B cell (primary cell): ENCODE measurements around the gene LAG3. TPM values are rescaled to one million over a fixed set of nuclear protein-coding genes. Genes with fewer than 3 reads are reported as not detected.

Experiments
- ATAC-seq: fragments of 200-7000 bp; cut with Tn5 transposase; one replicate; pipeline ENCODE4 v1.10.0; 2021; ENCODE audit warnings: low read depth, mild to moderate bottlenecking, moderate number of reproducible peaks, moderate library complexity
- CTCF ChIA-PET: fragments of 350-600 bp; sonication (Branson Sonifier 250); formaldehyde crosslinking; loops from one replicate; lab custom pipeline; 2021; ENCODE audit warnings: antibody characterized with exemption, inconsistent platforms; lab: Charles Lee
- POLR2A ChIA-PET: fragments of 350-600 bp; sonication (Branson Sonifier 250); formaldehyde crosslinking; loops from one replicate; lab custom pipeline; 2021; ENCODE audit warnings: antibody characterized with exemption; lab: Charles Lee
- DNase-seq: peaks from one replicate; pipeline ENCODE4 v3.0.0; 2013
- H2AFZ ChIP-seq: 2 replicates; pipeline ENCODE4 v1.6.1; 2012; ENCODE audit warnings: mild to moderate bottlenecking, low read depth, low read length; ENCODE audit not compliant: insufficient read depth, poor library complexity, severe bottlenecking
- H3K27ac ChIP-seq, 2 donors: 1 replicate in 1 of 2; 2 replicates in 1 of 2; pipeline ENCODE4 v1.5.1; 2012 to 2013; ENCODE audit warnings: low read length in 2 of 2, mild to moderate bottlenecking in 2 of 2, moderate library complexity in 1 of 2
- H3K27me3 ChIP-seq, 4 experiments: fragments of 200-600 bp in 1 of 4; sonication (generic) in 1 of 4; replicated peaks in 1 of 4; 1 replicate in 2 of 4; 2 replicates in 2 of 4; pipeline versions ENCODE4 v1.6.1 to v1.7.0; 2013 to 2016; ENCODE audit warnings: low read length in 3 of 4, mild to moderate bottlenecking in 2 of 4, mixed read lengths in 1 of 4, moderate library complexity in 1 of 4; ENCODE audit not compliant: insufficient read depth in 4 of 4, control insufficient read depth in 3 of 4; ENCODE audit errors: control extremely low read depth in 1 of 4
- H3K36me3 ChIP-seq, 2 experiments: replicated peaks in 1 of 2; 1 replicate in 1 of 2; 2 replicates in 1 of 2; pipeline versions ENCODE4 v1.6.1 to v1.7.1; 2013; ENCODE audit warnings: low read length in 1 of 2; ENCODE audit not compliant: insufficient read depth in 2 of 2, control insufficient read depth in 1 of 2; ENCODE audit errors: control extremely low read depth in 1 of 2, extremely low read depth in 1 of 2
- H3K4me1 ChIP-seq, 2 donors: fragments of 200-600 bp in 1 of 2; sonication (generic) in 1 of 2; 1 replicate in 1 of 2; 2 replicates in 1 of 2; pipeline versions ENCODE4 v1.5.1 to v1.6.1; 2013 to 2017; ENCODE audit warnings: low read length in 2 of 2; ENCODE audit not compliant: control insufficient read depth in 2 of 2, insufficient read depth in 2 of 2
- H3K4me2 ChIP-seq: replicated peaks from 2 replicates; pipeline ENCODE3; 2012; ENCODE audit warnings: mild to moderate bottlenecking, low read depth, low read length; ENCODE audit not compliant: poor library complexity, severe bottlenecking
- H3K4me3 ChIP-seq, 5 experiments: fragments of 200-600 bp in 1 of 5; sonication (generic) in 1 of 5; 1 replicate in 3 of 5; 2 replicates in 2 of 5; pipeline versions ENCODE4 v1.5.1 to v1.7.0; 2011 to 2016; ENCODE audit warnings: low read length in 4 of 5, mild to moderate bottlenecking in 4 of 5, low read depth in 2 of 5, control low read depth in 1 of 5, moderate library complexity in 1 of 5; ENCODE audit not compliant: insufficient read depth in 1 of 5; ENCODE audit errors: control extremely low read depth in 1 of 5, extremely low read depth in 1 of 5
- H3K79me2 ChIP-seq: fragments of 200-600 bp; sonication (generic); one replicate; pipeline ENCODE4 v1.6.0; 2016; ENCODE audit warnings: low read length; ENCODE audit not compliant: control insufficient read depth, insufficient read depth
- H3K9ac ChIP-seq: fragments of 200-600 bp; sonication (generic); 2 replicates; pipeline ENCODE4 v1.6.1; 2017; ENCODE audit warnings: mild to moderate bottlenecking, low read length, moderate library complexity
- H3K9me3 ChIP-seq, 3 donors: one replicate each; pipeline versions ENCODE4 v1.6.1 to v1.7.1; 2013; ENCODE audit warnings: low read length in 2 of 3; ENCODE audit not compliant: control insufficient read depth in 2 of 3, insufficient read depth in 1 of 3; ENCODE audit errors: control extremely low read depth in 1 of 3
- H4K20me1 ChIP-seq: 2 replicates; pipeline ENCODE4 v1.6.0; 2012; ENCODE audit warnings: mild to moderate bottlenecking, low read length; ENCODE audit not compliant: insufficient read depth, control insufficient read depth, poor library complexity, severe bottlenecking
- H3K27ac Mint-ChIP-seq: one replicate; pipeline ENCODE4 v1.8.0; 2021; ENCODE audit warnings: mixed read lengths
- H3K27me3 Mint-ChIP-seq: one replicate; pipeline ENCODE4 v1.8.0; 2021; ENCODE audit warnings: mixed read lengths
- H3K4me1 Mint-ChIP-seq: one replicate; pipeline ENCODE4 v1.8.0; 2021; ENCODE audit warnings: mixed read lengths
- H3K4me3 Mint-ChIP-seq: one replicate; pipeline ENCODE4 v1.8.0; 2021; ENCODE audit warnings: mixed read lengths
- H3K9me3 Mint-ChIP-seq: one replicate; pipeline ENCODE4 v1.8.0; 2022; ENCODE audit warnings: mixed read lengths; ENCODE audit not compliant: insufficient read depth
- CTCF ChIP-seq: fragments of 200-600 bp; IDR thresholded peaks from one replicate; pipeline ENCODE4 v1.8.0; 2022; ENCODE audit warnings: antibody characterized with exemption, mild to moderate bottlenecking
- EZH2 ChIP-seq: IDR thresholded peaks from 2 replicates; pipeline ENCODE4 v1.6.1; 2012; ENCODE audit warnings: borderline replicate concordance, low read depth, mild to moderate bottlenecking, moderate library complexity, low read length; ENCODE audit not compliant: insufficient read depth, poor library complexity, severe bottlenecking
- WGBS: methylation state at CpG from one replicate; pipeline ENCODE4 v1.1.5; 2013; ENCODE audit warnings: missing lambda C conversion rate; ENCODE audit not compliant: insufficient coverage; 5-methylcytosine and 5-hydroxymethylcytosine counted together
- intact Hi-C: fragments of 100-400 bp; cut with micrococcal nuclease; formaldehyde crosslinking; loops from one replicate; pipeline ENCODE4 v1.10.0; 2022
- polyA plus RNA-seq: library from polyadenylated mRNA; depleted of rRNA; stranded (reverse); fragments of >200 nt; gene quantifications from 2 replicates; pipeline ENCODE4 v1.2.3, GENCODE V29; 2012
- total RNA-seq, 2 donors: library from RNA; stranded (reverse); fragments of 120-200 nt in 1 of 2; gene quantifications; 1 replicate in 1 of 2; 2 replicates in 1 of 2; pipeline versions ENCODE4 v1.2.3 to v1.2.4, GENCODE V29; 2013 to 2022

The LAG3 gene
- total and polyA plus RNA-seq, 2 donors (not counting 1 experiment from before 2014, with no cell fraction given) = not detected

GRCh38 chr12:6779708-6780432, 7.5 kb downstream of the LAG3 start:
- Mint-ChIP-seq H3K9me3 (no peaks in the 10 kb centered on the region), H3K4me1 (peaks cover 11% of the 10 kb centered on the region), H3K4me3 (no peak overlapping the region), H3K27me3 (peaks cover 32% of the 10 kb centered on the region), H3K27ac (no peak overlapping the region)
- Histone ChIP-seq H4K20me1 (no peaks in the 10 kb centered on the region), H3K4me2 (no peak overlapping the region), H3K4me3 (no peak overlapping the region), H3K79me2 (no peaks in the 10 kb centered on the region), H3K36me3 (no peaks in the 10 kb centered on the region), H3K9ac (no peak overlapping the region), H3K4me1 (peaks cover 9 to 14% of the 10 kb centered on the region in 2 donors), H3K27ac (no peak overlapping the region), H3K9me3 (peaks cover 0 to 6% (median 0%) of the 10 kb centered on the region in 3 donors), H2AFZ (no peak overlapping the region), H3K27me3 (peaks cover 0 to 32% (median 22%) of the 10 kb centered on the region in 4 experiments)
- intact Hi-C loops = loop anchor here (1.0 to 2.0 kb wide), 5 partner anchors 27 to 226 kb away; partner anchors contain the start of genes MLF2 and ZNF384
- POLR2A ChIA-PET = interaction anchor here (0.5 to 2.2 kb wide), 2 partner anchors 27 to 55 kb away, joined by 5 read pairs; partner anchors contain the start of gene MLF2
- CTCF ChIA-PET = interaction anchor here (0.7 to 7.8 kb wide), 12 partner anchors 12 to 216 kb away, joined by 3 to 109 read pairs (median 4); partner anchors contain the start of gene MLF2
- no peak for ATAC-seq
- TF ChIP-seq CTCF (no peak), EZH2 (no peak)
- DNase-seq = no peak
- WGBS = 88% methylated on average over 4 of the region's 6 CpGs

DNA sequence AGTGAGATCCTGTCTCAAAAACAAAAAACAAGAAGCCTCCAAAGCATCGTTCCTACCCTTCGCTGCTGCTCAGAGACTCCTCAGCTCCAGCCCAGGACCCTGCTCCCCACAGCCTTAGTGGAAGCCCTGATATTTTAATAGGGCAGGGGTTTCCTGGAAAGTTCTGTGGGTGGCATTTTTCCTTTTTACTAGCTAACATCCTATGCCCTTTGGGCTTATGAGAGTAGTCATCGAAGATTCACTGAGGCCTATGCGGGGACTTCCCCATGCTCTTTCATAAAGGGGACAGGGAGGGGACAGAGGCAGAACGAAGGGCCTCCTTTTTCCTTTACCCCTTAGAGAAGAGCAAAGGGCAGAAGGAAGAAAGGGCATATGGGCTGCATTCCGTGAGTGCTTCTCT, 8.3 kb downstream of the LAG3 start:
- POLR2A ChIA-PET = interaction anchor here (0.5 to 2.2 kb wide), 2 partner anchors 28 to 56 kb away, joined by 5 read pairs; partner anchors contain the start of gene MLF2
- no peak for TF ChIP-seq EZH2
- TF ChIP-seq CTCF = no peak
- Histone ChIP-seq H3K36me3 (no peaks in the 10 kb centered on the region), H3K4me1 (peaks cover 7 to 14% of the 10 kb centered on the region in 2 donors), H4K20me1 (no peaks in the 10 kb centered on the region), H3K27ac (no peak overlapping the region), H3K4me3 (no peak overlapping the region), H2AFZ (no peak overlapping the region), H3K4me2 (no peak overlapping the region), H3K9ac (no peak overlapping the region), H3K27me3 (peaks cover 0 to 25% (median 15%) of the 10 kb centered on the region in 4 experiments), H3K9me3 (no peaks in the 10 kb centered on the region), H3K79me2 (no peaks in the 10 kb centered on the region)
- H3K27me3 Mint-ChIP-seq = peaks cover 25% of the 10 kb centered on the region
- H3K4me1 Mint-ChIP-seq = peaks cover 11% of the 10 kb centered on the region
- no peak overlapping the region for H3K4me3 Mint-ChIP-seq
- no CpG with 5 or more reads among the region's 6 CpGs for WGBS
- no peaks in the 10 kb centered on the region for H3K9me3 Mint-ChIP-seq
- H3K27ac Mint-ChIP-seq = no peak overlapping the region
- DNase-seq (no peak), ATAC-seq (no peak)
- intact Hi-C loops = no loop called here
- CTCF ChIA-PET = interaction anchor here (0.7 to 7.8 kb wide), 10 partner anchors 12 to 102 kb away, joined by 3 to 109 read pairs (median 4); partner anchors contain the start of genes COPS7A and MLF2
